Measurements from ENCODE around the gene CHST8. TPM values are rescaled to one million over a fixed set of nuclear protein-coding genes. Genes with fewer than 3 reads are reported as not detected.

Gene CHST8
- total and polyA plus RNA-seq, 9 donors = 0.48 to 2.5 (median 1.0) TPM; not detected in 1

- no peaks in the 10 kb centered on the region for H3K27me3 ChIP-seq
- TF ChIP-seq, protein P1, sequence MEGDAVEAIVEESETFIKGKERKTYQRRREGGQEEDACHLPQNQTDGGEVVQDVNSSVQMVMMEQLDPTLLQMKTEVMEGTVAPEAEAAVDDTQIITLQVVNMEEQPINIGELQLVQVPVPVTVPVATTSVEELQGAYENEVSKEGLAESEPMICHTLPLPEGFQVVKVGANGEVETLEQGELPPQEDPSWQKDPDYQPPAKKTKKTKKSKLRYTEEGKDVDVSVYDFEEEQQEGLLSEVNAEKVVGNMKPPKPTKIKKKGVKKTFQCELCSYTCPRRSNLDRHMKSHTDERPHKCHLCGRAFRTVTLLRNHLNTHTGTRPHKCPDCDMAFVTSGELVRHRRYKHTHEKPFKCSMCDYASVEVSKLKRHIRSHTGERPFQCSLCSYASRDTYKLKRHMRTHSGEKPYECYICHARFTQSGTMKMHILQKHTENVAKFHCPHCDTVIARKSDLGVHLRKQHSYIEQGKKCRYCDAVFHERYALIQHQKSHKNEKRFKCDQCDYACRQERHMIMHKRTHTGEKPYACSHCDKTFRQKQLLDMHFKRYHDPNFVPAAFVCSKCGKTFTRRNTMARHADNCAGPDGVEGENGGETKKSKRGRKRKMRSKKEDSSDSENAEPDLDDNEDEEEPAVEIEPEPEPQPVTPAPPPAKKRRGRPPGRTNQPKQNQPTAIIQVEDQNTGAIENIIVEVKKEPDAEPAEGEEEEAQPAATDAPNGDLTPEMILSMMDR (IDR thresholded peaks at IDR 0.05) = no peak
- TF ChIP-seq EP300 (IDR thresholded peaks at IDR 0.05) = no peak
- no peak for TF ChIP-seq POLR2A (IDR thresholded peaks at IDR 0.05)
- H3K9me3 ChIP-seq = no peaks in the 10 kb centered on the region
- no peaks in the 10 kb centered on the region for H3K4me1 ChIP-seq (ENCODE audit: insufficient read depth)
- DNase-seq = no peak
- H3K36me3 ChIP-seq = no peaks in the 10 kb centered on the region
- H3K27ac ChIP-seq = no peak overlapping the region
- 25 to 37% (median 28%) methylated on average over 26 of the region's 26 CpGs for WGBS, 3 donors
- no peak overlapping the region for H3K4me3 ChIP-seq
- intact Hi-C loops (cut with DNase I) = no loop called here
These were observed 133.6 kb downstream of the CHST8 start for GRCh38 chr19:33755099-33756035.

DNA sequence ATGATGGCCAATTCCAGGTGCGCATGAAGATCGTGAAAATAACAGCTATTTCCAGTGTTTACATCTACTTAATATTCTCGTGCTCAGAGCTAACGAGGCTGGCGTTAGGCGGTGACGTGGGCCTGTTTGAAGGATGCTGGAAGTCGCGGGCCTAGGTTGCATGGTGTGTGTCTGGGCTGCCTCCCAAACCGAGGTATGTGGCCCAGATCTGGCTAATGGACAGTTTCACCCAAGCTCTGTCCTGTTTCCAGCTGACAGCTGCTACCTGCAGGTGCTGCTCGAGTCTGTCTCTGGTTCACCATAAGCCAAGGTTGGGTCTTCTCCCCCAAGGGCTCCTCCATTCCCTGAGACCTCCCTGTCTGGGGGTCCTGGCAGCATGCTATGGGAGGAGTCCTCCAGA, 134.4 kb downstream of the CHST8 start:
- no peaks in the 10 kb centered on the region for H3K4me1 ChIP-seq (ENCODE audit: insufficient read depth)
- no peaks in the 10 kb centered on the region for H3K36me3 ChIP-seq
- intact Hi-C loops (cut with DNase I) = no loop called here
- TF ChIP-seq EP300 (IDR thresholded peaks at IDR 0.05) (no peak), POLR2A (IDR thresholded peaks at IDR 0.05) (no peak)
- TF ChIP-seq, protein P1 (IDR thresholded peaks at IDR 0.05) = no peak
- H3K9me3 ChIP-seq = no peaks in the 10 kb centered on the region
- no peak overlapping the region for H3K27ac ChIP-seq
- no peaks in the 10 kb centered on the region for H3K27me3 ChIP-seq
- 78 to 87% (median 85%) methylated on average over 11 of the region's 11 CpGs for WGBS, 3 donors
- H3K4me3 ChIP-seq = no peak overlapping the region
- no peak for DNase-seq

DNA sequence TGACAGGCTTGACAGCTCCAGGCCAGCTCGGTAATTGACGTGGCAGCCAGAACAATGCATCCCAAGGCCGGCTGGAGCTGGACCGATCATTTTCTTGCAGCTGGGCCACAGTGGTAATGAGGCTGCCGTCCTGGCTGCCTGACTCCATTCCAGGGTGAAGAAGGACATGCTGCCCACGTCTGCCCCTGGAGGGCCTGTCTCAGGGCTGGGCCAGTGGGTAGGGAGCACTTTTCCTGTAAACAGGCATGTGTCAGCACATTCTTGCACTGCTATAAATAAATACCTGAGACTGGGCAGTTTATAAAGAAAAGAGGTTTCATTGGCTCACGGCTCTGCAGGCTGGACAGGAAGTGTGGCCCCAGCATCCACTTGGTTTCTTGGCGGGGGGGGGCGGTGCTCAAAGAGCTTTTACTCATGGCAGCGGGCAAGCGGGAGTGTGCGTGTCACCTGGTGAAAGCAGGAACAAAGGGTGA, 136.8 kb downstream of the CHST8 start:
- intact Hi-C loops (cut with DNase I) = no loop called here
- H3K4me3 ChIP-seq = no peak overlapping the region
- TF ChIP-seq, protein P1 (IDR thresholded peaks at IDR 0.05) = no peak
- TF ChIP-seq EP300 (IDR thresholded peaks at IDR 0.05) (no peak), POLR2A (IDR thresholded peaks at IDR 0.05) (no peak)
- 43 to 61% (median 51%) methylated on average over 12 of the region's 12 CpGs for WGBS, 3 donors
- H3K27ac ChIP-seq = no peak overlapping the region
- DNase-seq = no peak
- no peaks in the 10 kb centered on the region for H3K36me3 ChIP-seq
- H3K4me1 ChIP-seq (ENCODE audit: insufficient read depth) = no peaks in the 10 kb centered on the region
- H3K9me3 ChIP-seq = no peaks in the 10 kb centered on the region
- no peaks in the 10 kb centered on the region for H3K27me3 ChIP-seq

- TF ChIP-seq POLR2A (IDR thresholded peaks at IDR 0.05) (no peak), EP300 (IDR thresholded peaks at IDR 0.05) (no peak)
- TF ChIP-seq, protein P1 (IDR thresholded peaks at IDR 0.05) = no peak
- no peak for DNase-seq
- intact Hi-C loops (cut with DNase I) = no loop called here
- no peaks in the 10 kb centered on the region for H3K27me3 ChIP-seq
- 91 to 92% (median 91%) methylated on average over 7 of the region's 7 CpGs for WGBS, 3 donors
- no peaks in the 10 kb centered on the region for H3K9me3 ChIP-seq
- H3K27ac ChIP-seq = no peak overlapping the region
- no peaks in the 10 kb centered on the region for H3K4me1 ChIP-seq (ENCODE audit: insufficient read depth)
- no peak overlapping the region for H3K4me3 ChIP-seq
- no peaks in the 10 kb centered on the region for H3K36me3 ChIP-seq
These were observed 137.6 kb downstream of the CHST8 start for GRCh38 chr19:33759356-33759755.
